ENCODE results near the gene KRTAP4-8. TPM values are rescaled to one million over a fixed set of nuclear protein-coding genes. Genes with fewer than 3 reads are reported as not detected.
"Not testable (repeated sequence)": the region's sequence is repeated elsewhere in the genome, so short reads cannot be mapped to it uniquely, and the experiment has no call there.

The KRTAP4-8 gene
- total and polyA plus RNA-seq, 2 of the 8 experiments (the other 6 are each of a cell fraction or from before 2014, with no cell fraction given): not detected

DNA sequence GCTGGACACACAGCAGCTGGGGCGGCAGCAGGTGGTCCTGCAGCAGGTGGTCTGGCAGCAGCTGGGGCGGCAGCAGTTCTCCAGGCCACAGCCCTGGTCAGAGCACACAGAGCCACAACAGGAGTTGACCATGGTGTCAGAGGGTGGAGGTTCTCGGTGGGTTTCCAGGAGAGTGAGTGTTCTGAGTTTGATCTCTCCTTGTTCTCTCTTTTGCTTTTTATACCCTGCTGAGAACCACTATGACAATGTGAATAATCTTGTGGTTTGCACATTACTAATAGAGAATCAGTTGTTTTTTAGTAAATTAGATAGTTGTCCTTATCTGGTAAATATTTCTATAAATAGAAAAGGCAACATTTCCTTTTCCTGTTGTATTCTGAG is 26.0 kb upstream of the KRTAP4-8 start, which contains the start of gene KRTAP4-12:
Gene KRTAP4-12 (minus strand): TSS at position 192 of the 381 bp plus-strand sequence. CDS start 60 bp downstream, at position 132.
- not testable (repeated sequence) for H3K18ac ChIP-seq (ENCODE audit: extremely low read depth, low read length); H3K23ac ChIP-seq (ENCODE audit: insufficient read length)

GRCh38 chr17:41123292-41123990 is 25.5 kb upstream of the KRTAP4-8 start:
- H2AK5ac ChIP-seq (ENCODE audit: low read depth, low read length); H3K23ac ChIP-seq (ENCODE audit: insufficient read length); H2BK15ac ChIP-seq (ENCODE audit: low read length); H2BK12ac ChIP-seq (ENCODE audit: low read depth, low read length); H4K20me1 ChIP-seq (replicated peaks in 1 of 2; ENCODE audit: control insufficient read depth in 1 of 2, insufficient read depth in 2 of 2, low read length in 2 of 2); CTCF ChIA-PET (ENCODE audit: partially characterized antibody); H2BK5ac ChIP-seq (ENCODE audit: low read depth, low read length); H3K9me3 ChIP-seq (ENCODE audit: insufficient read depth in 2 of 2, low read depth in 1 of 2, low read length in 1 of 2); H3K9ac ChIP-seq (replicated peaks in 1 of 4; ENCODE audit: extremely low read depth in 1 of 4, low read depth in 3 of 4, low read length in 3 of 4); DNase-seq (ENCODE audit: low read depth in 1 of 2, low spot score in 2 of 2); H3K79me1 ChIP-seq (ENCODE audit: low read depth, low read length); H4K5ac ChIP-seq (ENCODE audit: insufficient read length, low read depth, low read length); H3K4me3 ChIP-seq (ENCODE audit: extremely low read depth in 1 of 4, insufficient read depth in 2 of 4, low read depth in 3 of 4, low read length in 4 of 4); H3K23me2 ChIP-seq (ENCODE audit: low read depth, low read length); H4K8ac ChIP-seq (ENCODE audit: extremely low read depth, insufficient read depth, low read length); H3K4me1 ChIP-seq (replicated peaks in 1 of 4; ENCODE audit: control insufficient read depth in 3 of 4, insufficient read depth in 4 of 4, low read length in 3 of 4); H4K91ac ChIP-seq (replicated peaks; ENCODE audit: insufficient read length, low read length); H3K18ac ChIP-seq (ENCODE audit: extremely low read depth, low read length); H2BK120ac ChIP-seq (replicated peaks; ENCODE audit: low read depth, low read length); H3K56ac ChIP-seq (replicated peaks; ENCODE audit: insufficient read length, low read depth, low read length); H3K27me3 ChIP-seq (replicated peaks in 1 of 4; ENCODE audit: control insufficient read depth in 3 of 4, extremely low read depth in 1 of 4, insufficient read depth in 3 of 4, low read length in 3 of 4); H3K4me2 ChIP-seq (ENCODE audit: insufficient read depth in 1 of 2, low read depth in 2 of 2, low read length in 2 of 2); H3K27ac ChIP-seq (ENCODE audit: low read depth, low read length); H3K79me2 ChIP-seq (ENCODE audit: control insufficient read depth in 1 of 2, insufficient read depth in 2 of 2, low read length in 2 of 2); POLR2A ChIA-PET (ENCODE audit: partially characterized antibody); H3K4ac ChIP-seq (replicated peaks; ENCODE audit: insufficient read length, low read depth, low read length); H2BK20ac ChIP-seq (ENCODE audit: low read length); H3K36me3 ChIP-seq (ENCODE audit: control insufficient read depth in 2 of 4, insufficient read depth in 4 of 4, low read length in 3 of 4); H3K14ac ChIP-seq (ENCODE audit: insufficient read length); FAIRE-seq; H2AFZ ChIP-seq (ENCODE audit: low read length): not testable (repeated sequence)
- WGBS, 2 experiments (ENCODE audit: extremely low coverage in 1 of 2, insufficient coverage in 1 of 2, insufficient read length in 1 of 2, insufficient replicate concordance in 2 of 2, low coverage in 1 of 2, low lambda C conversion rate in 2 of 2, missing lambda C conversion rate in 1 of 2): 89% methylated on average over 12 of the region's 12 CpGs; no CpG with 5 or more reads in 1 of the 2 experiments

More for the DNA sequence above, 26.0 kb upstream of the KRTAP4-8 start, which contains the start of gene KRTAP4-12:
- FAIRE-seq; H3K27ac ChIP-seq (ENCODE audit: low read depth, low read length); H3K4me1 ChIP-seq (replicated peaks in 1 of 4; ENCODE audit: control insufficient read depth in 3 of 4, insufficient read depth in 4 of 4, low read length in 3 of 4); H3K79me2 ChIP-seq (ENCODE audit: control insufficient read depth in 1 of 2, insufficient read depth in 2 of 2, low read length in 2 of 2); H3K4me2 ChIP-seq (ENCODE audit: insufficient read depth in 1 of 2, low read depth in 2 of 2, low read length in 2 of 2); H3K4ac ChIP-seq (replicated peaks; ENCODE audit: insufficient read length, low read depth, low read length); H2BK5ac ChIP-seq (ENCODE audit: low read depth, low read length); H3K27me3 ChIP-seq (replicated peaks in 1 of 4; ENCODE audit: control insufficient read depth in 3 of 4, extremely low read depth in 1 of 4, insufficient read depth in 3 of 4, low read length in 3 of 4); H3K4me3 ChIP-seq (ENCODE audit: extremely low read depth in 1 of 4, insufficient read depth in 2 of 4, low read depth in 3 of 4, low read length in 4 of 4); H3K9ac ChIP-seq (replicated peaks in 1 of 4; ENCODE audit: extremely low read depth in 1 of 4, low read depth in 3 of 4, low read length in 3 of 4); H2BK12ac ChIP-seq (ENCODE audit: low read depth, low read length); H2BK20ac ChIP-seq (ENCODE audit: low read length); H3K36me3 ChIP-seq (ENCODE audit: control insufficient read depth in 2 of 4, insufficient read depth in 4 of 4, low read length in 3 of 4); H2BK15ac ChIP-seq (ENCODE audit: low read length); DNase-seq (ENCODE audit: low read depth in 1 of 2, low spot score in 2 of 2); H3K56ac ChIP-seq (replicated peaks; ENCODE audit: insufficient read length, low read depth, low read length); H2AK5ac ChIP-seq (ENCODE audit: low read depth, low read length); POLR2A ChIA-PET (ENCODE audit: partially characterized antibody); H3K9me3 ChIP-seq (ENCODE audit: insufficient read depth in 2 of 2, low read depth in 1 of 2, low read length in 1 of 2); H3K23me2 ChIP-seq (ENCODE audit: low read depth, low read length); H4K5ac ChIP-seq (ENCODE audit: insufficient read length, low read depth, low read length); H3K14ac ChIP-seq (ENCODE audit: insufficient read length); H4K20me1 ChIP-seq (replicated peaks in 1 of 2; ENCODE audit: control insufficient read depth in 1 of 2, insufficient read depth in 2 of 2, low read length in 2 of 2); H2AFZ ChIP-seq (ENCODE audit: low read length); CTCF ChIA-PET (ENCODE audit: partially characterized antibody); H4K8ac ChIP-seq (ENCODE audit: extremely low read depth, insufficient read depth, low read length); H3K79me1 ChIP-seq (ENCODE audit: low read depth, low read length); H2BK120ac ChIP-seq (replicated peaks; ENCODE audit: low read depth, low read length); H4K91ac ChIP-seq (replicated peaks; ENCODE audit: insufficient read length, low read length): not testable (repeated sequence)
- WGBS, 2 experiments (ENCODE audit: extremely low coverage in 1 of 2, insufficient coverage in 1 of 2, insufficient read length in 1 of 2, insufficient replicate concordance in 2 of 2, low coverage in 1 of 2, low lambda C conversion rate in 2 of 2, missing lambda C conversion rate in 1 of 2): 100% methylated on average over 1 of the region's 3 CpGs; no CpG with 5 or more reads in 1 of the 2 experiments
